Mammary epithelial cell (primary cell): ENCODE measurements around the gene ANGPT4.

Experiments
- EZH2 ChIP-seq: IDR thresholded peaks from 2 replicates; pipeline ENCODE4 v1.6.1; 2012; ENCODE audit warnings: low read length, inconsistent platforms, borderline replicate concordance
- TF ChIP-seq, protein P1 (sequence below), 2 donors: IDR thresholded peaks in 1 of 2; conservative IDR thresholded peaks in 1 of 2; 2 replicates each; pipeline ENCODE4 v1.5.1; 2011 to 2012; ENCODE audit warnings: inconsistent platforms in 2 of 2, low read length in 2 of 2, mild to moderate bottlenecking in 2 of 2, control low read depth in 1 of 2, low read depth in 1 of 2; ENCODE audit not compliant: insufficient read depth in 1 of 2; ENCODE audit errors: extremely low read depth in 1 of 2

DNA sequence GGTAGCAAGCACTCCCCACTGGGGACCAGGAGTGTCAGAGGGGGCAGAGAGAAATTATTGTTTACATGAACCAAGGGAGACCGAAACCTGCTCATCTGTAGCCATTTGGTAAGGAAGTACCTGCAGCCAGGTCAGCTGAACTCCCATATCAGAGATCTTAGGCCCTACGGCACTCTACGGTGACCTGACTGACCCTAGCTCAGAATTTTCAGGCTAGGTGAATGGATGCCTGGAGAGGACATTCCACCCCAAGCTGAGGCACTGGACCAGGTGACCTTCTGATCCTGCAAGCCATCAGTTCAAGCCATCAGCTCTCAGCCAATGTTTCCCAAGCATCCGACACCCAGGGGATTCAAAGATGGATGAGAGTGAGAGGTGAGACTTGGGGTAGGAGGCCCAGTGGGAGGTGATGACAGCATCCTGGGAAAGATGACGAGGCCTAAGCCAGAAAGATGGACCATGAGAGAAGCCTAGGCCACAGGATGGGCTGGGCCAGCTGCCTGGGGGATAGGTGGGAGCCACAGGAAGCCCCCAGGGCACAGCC is 2.8 kb downstream of the ANGPT4 start:
- TF ChIP-seq, protein P1, sequence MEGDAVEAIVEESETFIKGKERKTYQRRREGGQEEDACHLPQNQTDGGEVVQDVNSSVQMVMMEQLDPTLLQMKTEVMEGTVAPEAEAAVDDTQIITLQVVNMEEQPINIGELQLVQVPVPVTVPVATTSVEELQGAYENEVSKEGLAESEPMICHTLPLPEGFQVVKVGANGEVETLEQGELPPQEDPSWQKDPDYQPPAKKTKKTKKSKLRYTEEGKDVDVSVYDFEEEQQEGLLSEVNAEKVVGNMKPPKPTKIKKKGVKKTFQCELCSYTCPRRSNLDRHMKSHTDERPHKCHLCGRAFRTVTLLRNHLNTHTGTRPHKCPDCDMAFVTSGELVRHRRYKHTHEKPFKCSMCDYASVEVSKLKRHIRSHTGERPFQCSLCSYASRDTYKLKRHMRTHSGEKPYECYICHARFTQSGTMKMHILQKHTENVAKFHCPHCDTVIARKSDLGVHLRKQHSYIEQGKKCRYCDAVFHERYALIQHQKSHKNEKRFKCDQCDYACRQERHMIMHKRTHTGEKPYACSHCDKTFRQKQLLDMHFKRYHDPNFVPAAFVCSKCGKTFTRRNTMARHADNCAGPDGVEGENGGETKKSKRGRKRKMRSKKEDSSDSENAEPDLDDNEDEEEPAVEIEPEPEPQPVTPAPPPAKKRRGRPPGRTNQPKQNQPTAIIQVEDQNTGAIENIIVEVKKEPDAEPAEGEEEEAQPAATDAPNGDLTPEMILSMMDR (conservative IDR thresholded peaks at IDR 0.05 in 1 of 2, IDR thresholded peaks at IDR 0.05 in 1 of 2; ENCODE audit: extremely low read depth in 1 of 2, insufficient read depth in 1 of 2, low read depth in 1 of 2, low read length in 2 of 2), result no peak
- TF ChIP-seq EZH2, result no peak
